Thyroid gland (tissue), 4 donors: ENCODE data around the gene MAGI1.

Experiments used
- CTCF ChIP-seq, 6 experiments: fragments of 200-600 bp in 3 of 6; fragments of 450-650 bp in 3 of 6; sonication (generic) in 3 of 6; IDR thresholded peaks; one replicate each; pipeline ENCODE4 v1.5.1; 2016 to 2019; ENCODE audit warnings: antibody characterized with exemption in 6 of 6, mild to moderate bottlenecking in 2 of 6, inconsistent platforms in 1 of 6, moderate library complexity in 1 of 6
- POLR2A ChIP-seq, 2 donors: fragments of 450-650 bp; IDR thresholded peaks; one replicate each; pipeline ENCODE4 v1.6.1; 2017; ENCODE audit warnings: antibody characterized with exemption in 2 of 2, mild to moderate bottlenecking in 2 of 2, moderate library complexity in 1 of 2

- no peak for TF ChIP-seq CTCF (IDR thresholded peaks at IDR 0.05)
- no peak for TF ChIP-seq POLR2A (IDR thresholded peaks at IDR 0.05)
Observed at GRCh38 chr3:65927576-65927975, 111.1 kb downstream of the MAGI1 start.
